Loucy (cell line): Measurements from ENCODE around the gene RPL15.

ENCODE experiments used
- EZH2phosphoT487 ChIP-seq: fragments of 200-600 bp; IDR thresholded peaks from 2 replicates; pipeline ENCODE4 v1.6.1; 2018; ENCODE audit warnings: antibody characterized with exemption, mild to moderate bottlenecking, moderate library complexity, borderline replicate concordance
- TF ChIP-seq, protein P1 (sequence below): fragments of 200-600 bp; sonication (generic); conservative IDR thresholded peaks from 2 replicates; pipeline ENCODE4 v1.5.1; 2014; ENCODE audit warnings: mild to moderate bottlenecking, antibody characterized with exemption, low read length

DNA sequence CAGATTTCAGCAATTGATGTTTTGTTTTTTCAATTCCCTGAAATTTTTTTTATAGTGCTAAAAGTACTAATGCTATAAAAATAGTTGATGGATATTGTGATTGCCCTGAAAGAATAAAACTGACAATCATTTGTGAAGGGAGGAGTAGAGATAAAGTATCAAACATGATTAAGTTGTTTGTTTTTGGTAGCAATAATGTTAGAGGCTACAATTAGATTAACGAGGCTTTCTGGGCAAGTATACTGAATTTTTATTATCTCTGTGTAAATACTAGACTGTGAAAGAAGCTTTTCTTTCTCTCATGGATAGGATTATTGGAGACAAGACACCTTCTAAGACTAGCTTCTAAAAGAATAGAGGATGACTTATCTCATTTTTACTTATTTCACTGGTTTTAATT, 43.7 kb downstream of the RPL15 start:
- TF ChIP-seq, protein P1, sequence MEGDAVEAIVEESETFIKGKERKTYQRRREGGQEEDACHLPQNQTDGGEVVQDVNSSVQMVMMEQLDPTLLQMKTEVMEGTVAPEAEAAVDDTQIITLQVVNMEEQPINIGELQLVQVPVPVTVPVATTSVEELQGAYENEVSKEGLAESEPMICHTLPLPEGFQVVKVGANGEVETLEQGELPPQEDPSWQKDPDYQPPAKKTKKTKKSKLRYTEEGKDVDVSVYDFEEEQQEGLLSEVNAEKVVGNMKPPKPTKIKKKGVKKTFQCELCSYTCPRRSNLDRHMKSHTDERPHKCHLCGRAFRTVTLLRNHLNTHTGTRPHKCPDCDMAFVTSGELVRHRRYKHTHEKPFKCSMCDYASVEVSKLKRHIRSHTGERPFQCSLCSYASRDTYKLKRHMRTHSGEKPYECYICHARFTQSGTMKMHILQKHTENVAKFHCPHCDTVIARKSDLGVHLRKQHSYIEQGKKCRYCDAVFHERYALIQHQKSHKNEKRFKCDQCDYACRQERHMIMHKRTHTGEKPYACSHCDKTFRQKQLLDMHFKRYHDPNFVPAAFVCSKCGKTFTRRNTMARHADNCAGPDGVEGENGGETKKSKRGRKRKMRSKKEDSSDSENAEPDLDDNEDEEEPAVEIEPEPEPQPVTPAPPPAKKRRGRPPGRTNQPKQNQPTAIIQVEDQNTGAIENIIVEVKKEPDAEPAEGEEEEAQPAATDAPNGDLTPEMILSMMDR, result no peak
- TF ChIP-seq EZH2phosphoT487, result no peak
